Colonic mucosa (tissue), 4 donors: Measurements from ENCODE around the gene ARX. TPM values are rescaled to one million over a fixed set of nuclear protein-coding genes. Genes with fewer than 3 reads are reported as not detected.

ENCODE experiments used
- DNase-seq: peaks from one replicate; pipeline ENCODE4 v3.0.0-alpha.2; 2020
- H3K27ac ChIP-seq: fragments of 200-600 bp; one replicate; pipeline ENCODE4 v1.8.0; 2021
- H3K27me3 ChIP-seq: fragments of 200-600 bp; one replicate; pipeline ENCODE4 v1.8.0; 2021
- H3K36me3 ChIP-seq: fragments of 200-600 bp; one replicate; pipeline ENCODE4 v1.8.0; 2021
- H3K4me1 ChIP-seq: fragments of 200-600 bp; one replicate; pipeline ENCODE4 v1.8.0; 2021; ENCODE audit warnings: mild to moderate bottlenecking
- H3K4me3 ChIP-seq: fragments of 200-600 bp; one replicate; pipeline ENCODE4 v1.8.0; 2021
- H3K9ac ChIP-seq, 2 donors: one replicate each; pipeline ENCODE4 v1.7.0; 2013; ENCODE audit warnings: control low read depth in 2 of 2, low read depth in 2 of 2, low read length in 2 of 2
- H3K9me3 ChIP-seq: fragments of 200-600 bp; one replicate; pipeline ENCODE4 v1.8.0; 2021
- CTCF ChIP-seq: fragments of 200-600 bp; IDR thresholded peaks from one replicate; pipeline ENCODE4 v1.8.0; 2022; ENCODE audit warnings: antibody characterized with exemption, mild to moderate bottlenecking
- intact Hi-C: fragments of 100-400 bp; cut with DNase I; formaldehyde crosslinking; loops from one replicate; pipeline ENCODE4 v1.14.1; 2022
- total RNA-seq, 2 donors: library from RNA; stranded (reverse); fragmentation: NEBNext Ultra II Directional in 1 of 2; extraction: Animal tissue kit (Norgen Biotek cat#: 25700) in 1 of 2; gene quantifications; one replicate each; pipeline ENCODE4 v1.2.1, GENCODE V29; 2021
- donor health status: healthy.
- donor health status: DM: no; HTN: no; CAD: no.
- donor health status: DM: no; HTN: no; CAD: no.

The ARX gene
- total RNA-seq, 2 donors from 2014 or later, result 0.66 to 0.84 TPM

GRCh38 chrX:25020905-25021449 lies 5.2 kb upstream of the ARX start:
- Histone ChIP-seq H3K9ac (no peak overlapping the region), H3K36me3 (no peaks in the 10 kb centered on the region), H3K4me3 (no peak overlapping the region), H3K4me1 (no peaks in the 10 kb centered on the region), H3K27ac (no peak overlapping the region), H3K27me3 (peaks cover 77% of the 10 kb centered on the region), H3K9me3 (no peaks in the 10 kb centered on the region)
- peak; percentile 38 for TF ChIP-seq CTCF
- intact Hi-C loops, result loop anchor here (5.0 kb wide), 1 partner anchor 184 kb away; no protein-coding TSS in a partner anchor
- DNase-seq, result no peak

GRCh38 chrX:25020391-25020904 lies 4.7 kb upstream of the ARX start:
- no peak overlapping the region for H3K4me3 ChIP-seq
- no peak for DNase-seq
- no peak for TF ChIP-seq CTCF

GRCh38 chrX:25019707-25020390 lies 4.1 kb upstream of the ARX start:
- Histone ChIP-seq H3K4me1 (no peaks in the 10 kb centered on the region), H3K9ac (no peak overlapping the region), H3K9me3 (no peaks in the 10 kb centered on the region), H3K27me3 (peaks cover 86% of the 10 kb centered on the region), H3K27ac (no peak overlapping the region), H3K4me3 (no peak overlapping the region), H3K36me3 (no peaks in the 10 kb centered on the region)
- intact Hi-C loops, result loop anchor here (5.0 kb wide), 1 partner anchor 183 kb away; no protein-coding TSS in a partner anchor
- DNase-seq, result no peak
- TF ChIP-seq CTCF, result no peak

More at GRCh38 chrX:25020391-25020904, 4.7 kb upstream of the ARX start:
- Histone ChIP-seq H3K9ac (no peak overlapping the region), H3K9me3 (no peaks in the 10 kb centered on the region), H3K4me1 (no peaks in the 10 kb centered on the region), H3K36me3 (no peaks in the 10 kb centered on the region), H3K27ac (no peak overlapping the region), H3K27me3 (peaks cover 80% of the 10 kb centered on the region)
- intact Hi-C loops, result loop anchor here (5.0 kb wide), 1 partner anchor 183 kb away; no protein-coding TSS in a partner anchor

GRCh38 chrX:25018682-25019081 lies 2.9 kb upstream of the ARX start:
- no peak for DNase-seq
- H3K27ac ChIP-seq, result no peak overlapping the region
- H3K9me3 ChIP-seq, result no peaks in the 10 kb centered on the region
- TF ChIP-seq CTCF, result no peak
- intact Hi-C loops, result no loop called here
- H3K4me3 ChIP-seq, result no peak overlapping the region
- peaks cover 91% of the 10 kb centered on the region for H3K27me3 ChIP-seq
- no peak overlapping the region for H3K9ac ChIP-seq
- no peaks in the 10 kb centered on the region for H3K4me1 ChIP-seq
- no peaks in the 10 kb centered on the region for H3K36me3 ChIP-seq

GRCh38 chrX:25017667-25018247 lies 2.0 kb upstream of the ARX start:
- peaks cover 88% of the 10 kb centered on the region for H3K27me3 ChIP-seq

More at GRCh38 chrX:25017667-25018247, 2.0 kb upstream of the ARX start:
- no peak for TF ChIP-seq CTCF
- Histone ChIP-seq H3K36me3 (no peaks in the 10 kb centered on the region), H3K4me3 (no peak overlapping the region), H3K9ac (no peak overlapping the region), H3K27ac (no peak overlapping the region), H3K4me1 (no peaks in the 10 kb centered on the region), H3K9me3 (no peaks in the 10 kb centered on the region)
- intact Hi-C loops, result no loop called here
- no peak for DNase-seq
